H1 (cell line): ENCODE results near the gene SBNO1. TPM values are rescaled to one million over a fixed set of nuclear protein-coding genes. Genes with fewer than 3 reads are reported as not detected.
A peak's percentile ranks its signal among the peaks of the same experiment; 100 is the strongest.

Experiments used
- CTCF ChIA-PET: fragments of 300-600 bp; sonication (Branson Sonifier 250); formaldehyde crosslinking; loops from one replicate; lab custom pipeline; 2021; ENCODE audit not compliant: partially characterized antibody; lab: Charles Lee
- POLR2A ChIA-PET: fragments of 300-600 bp; sonication (Branson Sonifier 250); formaldehyde crosslinking; loops from one replicate; lab custom pipeline; 2021; ENCODE audit warnings: inconsistent platforms; ENCODE audit not compliant: partially characterized antibody; lab: Charles Lee
- DNase-seq, 2 experiments: peaks; one replicate each; pipeline versions ENCODE4 v3.0.0 to v3.0.0-alpha.2; 2010 to 2022; ENCODE audit warnings: low spot score in 2 of 2, low read depth in 1 of 2, mixed read lengths in 1 of 2
- FAIRE-seq: peaks from 2 replicates; lab custom pipeline; 2011; peaks lifted over from hg19 to GRCh38; lab: Jason Lieb, UNC
- H2AFZ ChIP-seq: 2 replicates; pipeline ENCODE4 v1.8.1; 2012; ENCODE audit warnings: low read length, inconsistent platforms
- H2AK5ac ChIP-seq: 2 replicates; pipeline ENCODE4 v1.6.1; 2013; ENCODE audit warnings: low read depth, low read length
- H2BK120ac ChIP-seq: replicated peaks from 2 replicates; pipeline ENCODE3; 2013; ENCODE audit warnings: low read depth, low read length, inconsistent platforms
- H2BK12ac ChIP-seq: 2 replicates; pipeline ENCODE4 v1.6.1; 2013; ENCODE audit warnings: low read depth, low read length
- H2BK15ac ChIP-seq: 2 replicates; pipeline ENCODE4 v1.6.1; 2013; ENCODE audit warnings: low read length
- H2BK20ac ChIP-seq: 2 replicates; pipeline ENCODE4 v1.6.1; 2013; ENCODE audit warnings: low read length
- H2BK5ac ChIP-seq: 2 replicates; pipeline ENCODE4 v1.6.1; 2013; ENCODE audit warnings: low read depth, low read length
- H3K14ac ChIP-seq: 2 replicates; pipeline ENCODE4 v1.6.1; 2013; ENCODE audit warnings: inconsistent platforms; ENCODE audit not compliant: insufficient read length
- H3K18ac ChIP-seq: 2 replicates; pipeline ENCODE4 v1.6.1; 2013; ENCODE audit warnings: low read length; ENCODE audit errors: extremely low read depth
- H3K23ac ChIP-seq: 2 replicates; pipeline ENCODE4 v1.6.1; 2013; ENCODE audit warnings: inconsistent platforms; ENCODE audit not compliant: insufficient read length
- H3K23me2 ChIP-seq: 2 replicates; pipeline ENCODE4 v1.6.1; 2013; ENCODE audit warnings: low read depth, low read length
- H3K27ac ChIP-seq: 2 replicates; pipeline ENCODE4 v1.6.1; 2011; ENCODE audit warnings: low read depth, low read length, inconsistent platforms
- H3K27me3 ChIP-seq, 4 experiments: replicated peaks in 1 of 4; 1 replicate in 1 of 4; 2 replicates in 3 of 4; pipeline versions ENCODE4 v1.6.1 to v1.8.1; 2011 to 2013; ENCODE audit warnings: low read length in 3 of 4, mild to moderate bottlenecking in 3 of 4, inconsistent platforms in 2 of 4, mixed read lengths in 2 of 4, moderate library complexity in 1 of 4; ENCODE audit not compliant: control insufficient read depth in 3 of 4, insufficient read depth in 3 of 4; ENCODE audit errors: extremely low read depth in 1 of 4
- H3K36me3 ChIP-seq, 4 experiments: 2 replicates each; pipeline versions ENCODE4 v1.6.1 to v1.8.1; 2011 to 2013; ENCODE audit warnings: mild to moderate bottlenecking in 4 of 4, low read length in 3 of 4, moderate library complexity in 2 of 4, control low read depth in 1 of 4, inconsistent platforms in 1 of 4; ENCODE audit not compliant: insufficient read depth in 4 of 4, control insufficient read depth in 2 of 4
- H3K4ac ChIP-seq: replicated peaks from 2 replicates; pipeline ENCODE3; 2013; ENCODE audit warnings: low read length, low read depth, mixed read lengths, inconsistent platforms; ENCODE audit not compliant: insufficient read length
- H3K4me1 ChIP-seq, 4 experiments: replicated peaks in 1 of 4; 1 replicate in 1 of 4; 2 replicates in 3 of 4; pipeline versions ENCODE4 v1.6.1 to v1.8.1; 2011 to 2013; ENCODE audit warnings: low read length in 3 of 4, inconsistent platforms in 2 of 4, mixed read lengths in 1 of 4; ENCODE audit not compliant: insufficient read depth in 4 of 4, control insufficient read depth in 3 of 4
- H3K4me2 ChIP-seq, 2 experiments: 2 replicates each; pipeline versions ENCODE4 v1.6.1 to v1.8.1; 2011 to 2013; ENCODE audit warnings: low read depth in 2 of 2, low read length in 2 of 2, control low read depth in 1 of 2, inconsistent platforms in 1 of 2, mild to moderate bottlenecking in 1 of 2; ENCODE audit not compliant: insufficient read depth in 1 of 2
- H3K4me3 ChIP-seq, 4 experiments: fragments of 200-600, 300-600 bp in 1 of 4; sonication (generic), shearing (Covaris generic), sonication (Bioruptor Twin) in 1 of 4; 2 replicates each; pipeline versions ENCODE4 v1.5.1 to v1.8.1; 2011 to 2016; ENCODE audit warnings: low read length in 4 of 4, low read depth in 3 of 4, control low read depth in 2 of 4, inconsistent platforms in 2 of 4, mild to moderate bottlenecking in 2 of 4, mixed read lengths in 1 of 4, moderate library complexity in 1 of 4; ENCODE audit not compliant: insufficient read depth in 2 of 4; ENCODE audit errors: extremely low read depth in 1 of 4
- H3K56ac ChIP-seq: replicated peaks from 2 replicates; pipeline ENCODE3; 2013; ENCODE audit warnings: low read depth, mild to moderate bottlenecking, mixed read lengths, low read length, inconsistent platforms; ENCODE audit not compliant: insufficient read length
- H3K79me1 ChIP-seq: 2 replicates; pipeline ENCODE4 v1.6.1; 2013; ENCODE audit warnings: low read depth, low read length, control low read depth
- H3K79me2 ChIP-seq, 2 experiments: 2 replicates each; pipeline versions ENCODE4 v1.6.1 to v1.8.1; 2012 to 2013; ENCODE audit warnings: low read length in 2 of 2, mild to moderate bottlenecking in 2 of 2, inconsistent platforms in 1 of 2; ENCODE audit not compliant: insufficient read depth in 2 of 2, control insufficient read depth in 1 of 2
- H3K9ac ChIP-seq, 4 experiments: replicated peaks in 1 of 4; 1 replicate in 1 of 4; 2 replicates in 3 of 4; pipeline versions ENCODE4 v1.6.1 to v1.8.1; 2011 to 2013; ENCODE audit warnings: low read depth in 3 of 4, low read length in 3 of 4, control low read depth in 2 of 4, mild to moderate bottlenecking in 2 of 4, moderate library complexity in 2 of 4, inconsistent platforms in 1 of 4; ENCODE audit errors: extremely low read depth in 1 of 4
- H3K9me3 ChIP-seq, 2 experiments: 2 replicates each; pipeline versions ENCODE4 v1.6.1 to v1.8.1; 2012 to 2013; ENCODE audit warnings: mild to moderate bottlenecking in 2 of 2, moderate library complexity in 2 of 2, control low read depth in 1 of 2, inconsistent platforms in 1 of 2, low read depth in 1 of 2, low read length in 1 of 2, mixed read lengths in 1 of 2; ENCODE audit not compliant: insufficient read depth in 2 of 2
- H4K20me1 ChIP-seq, 2 experiments: replicated peaks in 1 of 2; 2 replicates each; pipeline versions ENCODE3 to v1.8.1; 2011 to 2013; ENCODE audit warnings: inconsistent platforms in 2 of 2, low read length in 2 of 2, mild to moderate bottlenecking in 1 of 2; ENCODE audit not compliant: insufficient read depth in 2 of 2, control insufficient read depth in 1 of 2
- H4K5ac ChIP-seq: 2 replicates; pipeline ENCODE4 v1.6.1; 2013; ENCODE audit warnings: low read length, low read depth, mixed read lengths, inconsistent platforms; ENCODE audit not compliant: insufficient read length
- H4K8ac ChIP-seq: 2 replicates; pipeline ENCODE4 v1.8.0; 2013; ENCODE audit warnings: mild to moderate bottlenecking, moderate library complexity, low read length, inconsistent platforms; ENCODE audit not compliant: insufficient read depth; ENCODE audit errors: extremely low read depth
- H4K91ac ChIP-seq: replicated peaks from 2 replicates; pipeline ENCODE3; 2013; ENCODE audit warnings: low read length, mixed read lengths, inconsistent platforms; ENCODE audit not compliant: insufficient read length
- ASH2L ChIP-seq: fragments of 200-600, 300-600 bp; sonication (generic); IDR thresholded peaks from one replicate; pipeline ENCODE4 v1.7.1; 2017; ENCODE audit warnings: low read length
- ATF2 ChIP-seq: IDR thresholded peaks from 2 replicates; pipeline ENCODE4 v1.6.1; 2012; ENCODE audit warnings: low read length, inconsistent platforms
- EGR1 ChIP-seq: IDR thresholded peaks from 2 replicates; pipeline ENCODE4 v1.6.1; 2011; ENCODE audit warnings: low read depth, low read length, borderline replicate concordance
- JUN ChIP-seq: IDR thresholded peaks from 2 replicates; pipeline ENCODE4 v1.6.1; 2011; ENCODE audit warnings: low read depth, mild to moderate bottlenecking, improper control_type of control experiment, low read length
- NANOG ChIP-seq: IDR thresholded peaks from 2 replicates; pipeline ENCODE4 v1.6.1; 2011; ENCODE audit warnings: low read length, low read depth, mild to moderate bottlenecking, inconsistent platforms; ENCODE audit not compliant: insufficient read depth, poor library complexity, severe bottlenecking
- NRF1 ChIP-seq: IDR thresholded peaks from 2 replicates; pipeline ENCODE4 v1.6.1; 2011; ENCODE audit warnings: mild to moderate bottlenecking, low read depth, low read length, improper control_type of control experiment
- POU5F1 ChIP-seq: IDR thresholded peaks from 2 replicates; pipeline ENCODE4 v1.6.1; 2011; ENCODE audit warnings: low read depth, mild to moderate bottlenecking, low read length, moderate library complexity
- RNF2 ChIP-seq: fragments of 200-900, 300-1000 bp; sonication (generic); IDR thresholded peaks from 2 replicates; pipeline ENCODE4 v1.7.1; 2016; ENCODE audit warnings: borderline replicate concordance, low read depth, mild to moderate bottlenecking, antibody characterized with exemption, low read length; ENCODE audit not compliant: poor library complexity, severe bottlenecking; ENCODE audit errors: missing control alignments
- SIRT6 ChIP-seq: IDR thresholded peaks from one replicate; pipeline ENCODE4 v1.7.1; 2012; ENCODE audit warnings: low read length, inconsistent platforms
- SIX5 ChIP-seq: IDR thresholded peaks from 2 replicates; pipeline ENCODE4 v1.6.1; 2011; ENCODE audit warnings: mild to moderate bottlenecking, low read depth, low read length
- TAF1 ChIP-seq: IDR thresholded peaks from 2 replicates; pipeline ENCODE4 v1.6.1; 2011; ENCODE audit warnings: mild to moderate bottlenecking, low read depth, low read length
- WGBS, 2 experiments: shearing (Covaris generic) in 1 of 2; methylation state at CpG; one replicate each; pipeline versions ENCODE4 v1.1.6 to v1.1.7; 2013 to 2015; ENCODE audit warnings: low lambda C conversion rate in 2 of 2, mixed read lengths in 2 of 2, inconsistent platforms in 1 of 2, low coverage in 1 of 2, missing lambda C conversion rate in 1 of 2; ENCODE audit not compliant: insufficient replicate concordance in 2 of 2, insufficient coverage in 1 of 2, insufficient read length in 1 of 2; ENCODE audit errors: extremely low coverage in 1 of 2, missing lambda C conversion rate in 1 of 2; 5-methylcytosine and 5-hydroxymethylcytosine counted together
- polyA plus RNA-seq, 7 experiments: library from polyadenylated mRNA; depleted of rRNA in 3 of 7; stranded (reverse) in 5 of 7; unstranded in 2 of 7; fragments of >200 nt in 5 of 7; fragments of 200-250 nt in 2 of 7; gene quantifications; 1 replicate in 5 of 7; 2 replicates in 1 of 7; 4 replicates in 1 of 7; pipeline versions ENCODE4 v1.2.1 to v1.2.3, GENCODE V29; 2011 to 2013; ENCODE audit warnings: missing spikeins in 2 of 7, mixed read lengths in 2 of 7
- total RNA-seq: library from RNA; stranded (reverse); fragmentation: NEBNext Ultra II Directional; extraction: Animal tissue kit (Norgen Biotek cat#: 25700); gene quantifications from 2 replicates; pipeline ENCODE4 v1.2.1, GENCODE V29; 2021

The SBNO1 gene
- total and polyA plus RNA-seq, 2 of the 8 experiments (the other 6 are each of a cell fraction or from before 2014, with no cell fraction given): 6.7 to 57.7 TPM

GRCh38 chr12:123286652-123287373, 77.8 kb downstream of the SBNO1 start:
- CTCF ChIA-PET: no interaction called here
- H2BK120ac ChIP-seq: peak overlapping the region; percentile 33
- FAIRE-seq: no peak
- no peak for TF ChIP-seq TAF1
- TF ChIP-seq SIX5: no peak
- no peak for TF ChIP-seq EGR1
- no peak for TF ChIP-seq NANOG
- no peak for TF ChIP-seq NRF1
- TF ChIP-seq SIRT6: no peak
- TF ChIP-seq ASH2L: no peak
- TF ChIP-seq ATF2: no peak
- TF ChIP-seq POU5F1: no peak
- no peak for TF ChIP-seq JUN
- TF ChIP-seq RNF2: no peak

More at GRCh38 chr12:123286652-123287373, 77.8 kb downstream of the SBNO1 start:
- Histone ChIP-seq H3K4me1 (no peaks in the 10 kb centered on the region; a peak in 1 of 7 replicates), H3K36me3 (peaks cover under 1 to 9% (median 2%) of the 10 kb centered on the region in 4 experiments; a peak in 5 of 8 replicates), H3K79me2 (no peaks in the 10 kb centered on the region), H3K23me2 (no peaks in the 10 kb centered on the region), H4K5ac (no peak overlapping the region), H4K8ac (no peak overlapping the region), H3K56ac (no peak overlapping the region), H3K27me3 (no peaks in the 10 kb centered on the region), H3K4me3 (no peak overlapping the region), H3K9ac (no peak overlapping the region; a peak in 2 of 7 replicates), H4K20me1 (peaks cover 0 to 3% of the 10 kb centered on the region in 2 experiments), H3K23ac (no peak overlapping the region), H2AK5ac (no peak overlapping the region), H2BK12ac (no peak overlapping the region), H3K79me1 (no peaks in the 10 kb centered on the region), H3K4me2 (no peak overlapping the region), H2BK15ac (no peak overlapping the region), H3K14ac (no peak overlapping the region), H3K9me3 (no peaks in the 10 kb centered on the region; a peak in 1 of 4 replicates), H4K91ac (no peak overlapping the region), H3K18ac (no peak overlapping the region), H2BK20ac (no peak overlapping the region), H3K4ac (no peak overlapping the region), H3K27ac (no peak overlapping the region; the same call in 1 of the 2 replicates), H2AFZ (no peak overlapping the region), H2BK5ac (no peak overlapping the region; the same call in 1 of the 2 replicates)
- no peak for DNase-seq
- 79% methylated on average over 9 of the region's 9 CpGs; no CpG with 5 or more reads in 1 of the 2 experiments for WGBS, 2 experiments
- POLR2A ChIA-PET: interaction anchor here (1.4 kb wide), 1 partner anchor 11 kb away, joined by 7 read pairs; no protein-coding TSS in a partner anchor
